GM12878 (cell line): ENCODE measurements around the gene SEC16B. TPM values are rescaled to one million over a fixed set of nuclear protein-coding genes. Genes with fewer than 3 reads are reported as not detected.

ENCODE experiments used
- ATAC-seq: fragments of 200-7000 bp; cut with Tn5 transposase; 3 replicates; pipeline ENCODE4 v1.9.1; 2020; ENCODE audit warnings: mild to moderate bottlenecking, moderate library complexity
- BruUV-seq: library from RNA; stranded (reverse); fragments of 400-500 nt; replicated peaks from 2 replicates; lab custom pipeline; 2021; lab: Mats Ljungman, UMichigan
- CTCF ChIA-PET: fragments of 300-600 bp; sonication (Branson Sonifier 250); formaldehyde crosslinking; extraction: SDS; loops from one replicate; lab custom pipeline; 2021; ENCODE audit warnings: inconsistent platforms; lab: Yijun Ruan, JAX
- POLR2A ChIA-PET: fragments of 350-600 bp; formaldehyde crosslinking; extraction: SDS; loops from one replicate; lab custom pipeline; 2021; ENCODE audit warnings: inconsistent platforms; lab: Charles Lee
- RAD21 ChIA-PET: fragments of 300-600 bp; sonication (Branson Sonifier 250); formaldehyde crosslinking; loops from one replicate; lab custom pipeline; 2023; ENCODE audit warnings: antibody characterized with exemption; ENCODE audit not compliant: unreplicated experiment; lab: Charles Lee
- SMC1A ChIA-PET: fragments of 300-600 bp; sonication (Branson Sonifier 250); formaldehyde crosslinking; loops from one replicate; lab custom pipeline; 2023; ENCODE audit not compliant: unreplicated experiment, uncharacterized antibody; lab: Charles Lee
- DNase-seq: peaks from one replicate; pipeline ENCODE4 v3.0.0-alpha.2; 2011; ENCODE audit warnings: low read depth, low spot score
- FAIRE-seq: peaks from 3 replicates; lab custom pipeline; 2011; peaks lifted over from hg19 to GRCh38; lab: Jason Lieb, UNC
- H2AFZ ChIP-seq: 2 replicates; pipeline ENCODE4 v1.6.0; 2011; ENCODE audit warnings: low read depth, low read length, control low read depth; ENCODE audit not compliant: control insufficient read depth
- H3K27ac ChIP-seq: 2 replicates; pipeline ENCODE4 v1.5.1; 2011; ENCODE audit warnings: control low read depth; ENCODE audit not compliant: control insufficient read depth, insufficient read depth
- H3K27me3 ChIP-seq, 2 experiments: replicated peaks in 1 of 2; 2 replicates each; pipeline versions ENCODE4 v1.6.0 to v1.6.1; 2011; ENCODE audit warnings: low read length in 1 of 2; ENCODE audit not compliant: control insufficient read depth in 2 of 2, insufficient read depth in 2 of 2
- H3K36me3 ChIP-seq, 2 experiments: 2 replicates each; pipeline ENCODE4 v1.5.1; 2011; ENCODE audit warnings: low read length in 1 of 2; ENCODE audit not compliant: control insufficient read depth in 2 of 2, insufficient read depth in 2 of 2
- H3K4me1 ChIP-seq: 2 replicates; pipeline ENCODE4 v1.6.1; 2011; ENCODE audit warnings: mild to moderate bottlenecking, low read length, moderate library complexity, mixed read lengths; ENCODE audit not compliant: control insufficient read depth, insufficient read depth
- H3K4me2 ChIP-seq: 2 replicates; pipeline ENCODE4 v1.6.0; 2011; ENCODE audit warnings: control low read depth; ENCODE audit not compliant: control insufficient read depth, insufficient read depth
- H3K4me3 ChIP-seq: fragments of 200-600 bp; sonication (generic); 2 replicates; pipeline ENCODE4 v1.5.1; 2016
- H3K79me2 ChIP-seq: 2 replicates; pipeline ENCODE4 v1.6.0; 2011; ENCODE audit warnings: low read length; ENCODE audit not compliant: control insufficient read depth, insufficient read depth
- H3K9ac ChIP-seq: 2 replicates; pipeline ENCODE4 v1.8.0; 2011; ENCODE audit warnings: low read length, control low read depth, mixed read lengths; ENCODE audit not compliant: control insufficient read depth, insufficient read depth
- H3K9me3 ChIP-seq: replicated peaks from 3 replicates; pipeline ENCODE4 v1.5.1; 2011; ENCODE audit warnings: mild to moderate bottlenecking, low read length; ENCODE audit not compliant: control insufficient read depth, insufficient read depth
- H4K20me1 ChIP-seq: 2 replicates; pipeline ENCODE4 v1.6.0; 2011; ENCODE audit not compliant: control insufficient read depth, insufficient read depth
- BACH1 ChIP-seq: fragments of 450-650 bp; IDR thresholded peaks from 2 replicates; pipeline ENCODE4 v1.6.1; 2017; ENCODE audit warnings: mild to moderate bottlenecking, borderline replicate concordance
- BHLHE40 ChIP-seq, 2 experiments: fragments of 450-650 bp in 1 of 2; IDR thresholded peaks; 2 replicates each; pipeline ENCODE4 v1.6.1; 2011 to 2017; ENCODE audit warnings: low read depth in 2 of 2, borderline replicate concordance in 1 of 2, improper control_type of control experiment in 1 of 2, low read length in 1 of 2, mild to moderate bottlenecking in 1 of 2
- CREB1 ChIP-seq: IDR thresholded peaks from 2 replicates; pipeline ENCODE4 v1.6.1; 2012; ENCODE audit warnings: low read depth, mild to moderate bottlenecking, inconsistent platforms
- DPF2 ChIP-seq: fragments of 450-650 bp; IDR thresholded peaks from 2 replicates; pipeline ENCODE4 v1.6.1; 2017; ENCODE audit warnings: mild to moderate bottlenecking
- EED ChIP-seq: sonication (generic); IDR thresholded peaks from 2 replicates; pipeline ENCODE4 v1.6.1; 2016; ENCODE audit warnings: antibody characterized with exemption, low read depth
- HCFC1 ChIP-seq: fragments of 150-350 bp; IDR thresholded peaks from 2 replicates; pipeline ENCODE4 v1.6.1; 2014; ENCODE audit warnings: low read length
- HSF1 ChIP-seq: fragments of 150-350 bp; IDR thresholded peaks from 2 replicates; pipeline ENCODE4 v1.6.1; 2014; ENCODE audit warnings: mild to moderate bottlenecking, low read depth, low read length
- MYC ChIP-seq: IDR thresholded peaks from 2 replicates; pipeline ENCODE4 v1.6.1; 2011; ENCODE audit warnings: mild to moderate bottlenecking, low read length, moderate library complexity, inconsistent platforms; ENCODE audit not compliant: insufficient read depth, insufficient replicate concordance, insufficient read length, severe bottlenecking
- NFIC ChIP-seq: IDR thresholded peaks from 2 replicates; pipeline ENCODE4 v1.6.1; 2012; ENCODE audit warnings: low read depth, mild to moderate bottlenecking, inconsistent platforms, low read length, moderate library complexity
- NFXL1 ChIP-seq: fragments of 450-650 bp; IDR thresholded peaks from 2 replicates; pipeline ENCODE4 v1.6.1; 2017; ENCODE audit warnings: antibody characterized with exemption, mild to moderate bottlenecking, borderline replicate concordance
- NR2C1 ChIP-seq: fragments of 450-650 bp; IDR thresholded peaks from 2 replicates; pipeline ENCODE4 v1.6.1; 2017; ENCODE audit warnings: antibody characterized with exemption, mild to moderate bottlenecking, moderate library complexity
- REST ChIP-seq: IDR thresholded peaks from 2 replicates; pipeline ENCODE4 v1.6.1; 2012; ENCODE audit warnings: mild to moderate bottlenecking, low read depth, low read length
- RUNX3 ChIP-seq: IDR thresholded peaks from 2 replicates; pipeline ENCODE4 v1.6.1; 2012; ENCODE audit warnings: low read length, inconsistent platforms
- SMAD1 ChIP-seq: fragments of 450-650 bp; IDR thresholded peaks from 2 replicates; pipeline ENCODE4 v1.6.1; 2018; ENCODE audit warnings: mild to moderate bottlenecking, low read depth; ENCODE audit not compliant: partially characterized antibody
- SMC3 ChIP-seq: IDR thresholded peaks from 2 replicates; pipeline ENCODE4 v1.6.1; 2011; ENCODE audit warnings: low read length, improper control_type of control experiment, borderline replicate concordance
- ZZZ3 ChIP-seq: IDR thresholded peaks from 2 replicates; pipeline ENCODE4 v1.6.1; 2011; ENCODE audit warnings: low read depth; ENCODE audit not compliant: control insufficient read depth, insufficient read length
- WGBS: methylation state at CpG from one replicate; pipeline ENCODE4 v1.1.6; 2016; ENCODE audit warnings: low lambda C conversion rate; ENCODE audit not compliant: insufficient replicate concordance, insufficient coverage; ENCODE audit errors: missing lambda C conversion rate; 5-methylcytosine and 5-hydroxymethylcytosine counted together
- in situ Hi-C: fragments of 300-500 bp; cut with MboI; formaldehyde crosslinking; loops from 9 replicates; pipeline ENCODE4 v1.14.3; 2018; ENCODE audit warnings: mixed read lengths
- intact Hi-C: fragments of 100-400 bp; cut with micrococcal nuclease; formaldehyde crosslinking; loops from one replicate; pipeline ENCODE4 v1.14.2; 2022; ENCODE audit not compliant: unreplicated experiment
- polyA plus RNA-seq, 11 experiments: library from polyadenylated mRNA; depleted of rRNA in 4 of 11; unstranded in 6 of 11; stranded (reverse) in 5 of 11; fragments of >200 nt; fragmentation: Nextera tagmentation in 4 of 11; fragmentation: Illumina TruSeq in 1 of 11; extraction: Ambion mirVana in 4 of 11; extraction: Trizol in 1 of 11; gene quantifications; 1 replicate in 1 of 11; 2 replicates in 10 of 11; pipeline versions ENCODE4 v1.2.1 to v1.2.3, GENCODE V29; 2011 to 2016; ENCODE audit warnings: inconsistent platforms in 2 of 11, missing spikeins in 2 of 11, low read depth in 1 of 11
- total RNA-seq, 4 experiments: library from RNA; depleted of rRNA in 3 of 4; stranded (reverse); fragments of >200 nt in 3 of 4; fragmentation: Illumina TruSeq in 1 of 4; extraction: Trizol in 1 of 4; gene quantifications; 2 replicates each; pipeline versions ENCODE4 v1.2.1 to v1.2.3, GENCODE V29; 2013 to 2021
- TF ChIP-seq, protein P1 (sequence below), 3 experiments: IDR thresholded peaks in 2 of 3; conservative IDR thresholded peaks in 1 of 3; 2 replicates each; pipeline ENCODE4 v1.5.1; 2011; ENCODE audit warnings: low read depth in 3 of 3, low read length in 3 of 3, mild to moderate bottlenecking in 3 of 3, control low read depth in 2 of 3, moderate library complexity in 2 of 3, inconsistent platforms in 1 of 3, mixed read lengths in 1 of 3; ENCODE audit not compliant: control insufficient read depth in 2 of 3, insufficient read depth in 1 of 3; ENCODE audit errors: extremely low read depth in 1 of 3

SEC16B gene
- total and polyA plus RNA-seq, 10 of the 15 experiments (the other 5 are each of a cell fraction or from before 2014, with no cell fraction given), result 0.10 to 0.94 (median 0.17) TPM; not detected in 2

GRCh38 chr1:177959811-177960515 lies 9.9 kb downstream of the SEC16B start:
- no peak for TF ChIP-seq REST
- no peak for TF ChIP-seq DPF2
- no peak for TF ChIP-seq NFXL1
- no peak for TF ChIP-seq BACH1
- TF ChIP-seq ZZZ3, result no peak
- TF ChIP-seq NR2C1, result no peak
- no peak for TF ChIP-seq HSF1
- no peak for TF ChIP-seq RUNX3
- TF ChIP-seq MYC, result no peak
- no peak for TF ChIP-seq HCFC1
- TF ChIP-seq SMC3, result peak; percentile 29; the same call in 1 of the 2 replicates
- no peak for TF ChIP-seq EED
- TF ChIP-seq BHLHE40 (IDR thresholded peaks at IDR 0.05; ENCODE audit: borderline replicate concordance in 1 of 2, low read depth in 2 of 2, low read length in 1 of 2), result no peak
- TF ChIP-seq CREB1, result no peak
- TF ChIP-seq, protein P1, sequence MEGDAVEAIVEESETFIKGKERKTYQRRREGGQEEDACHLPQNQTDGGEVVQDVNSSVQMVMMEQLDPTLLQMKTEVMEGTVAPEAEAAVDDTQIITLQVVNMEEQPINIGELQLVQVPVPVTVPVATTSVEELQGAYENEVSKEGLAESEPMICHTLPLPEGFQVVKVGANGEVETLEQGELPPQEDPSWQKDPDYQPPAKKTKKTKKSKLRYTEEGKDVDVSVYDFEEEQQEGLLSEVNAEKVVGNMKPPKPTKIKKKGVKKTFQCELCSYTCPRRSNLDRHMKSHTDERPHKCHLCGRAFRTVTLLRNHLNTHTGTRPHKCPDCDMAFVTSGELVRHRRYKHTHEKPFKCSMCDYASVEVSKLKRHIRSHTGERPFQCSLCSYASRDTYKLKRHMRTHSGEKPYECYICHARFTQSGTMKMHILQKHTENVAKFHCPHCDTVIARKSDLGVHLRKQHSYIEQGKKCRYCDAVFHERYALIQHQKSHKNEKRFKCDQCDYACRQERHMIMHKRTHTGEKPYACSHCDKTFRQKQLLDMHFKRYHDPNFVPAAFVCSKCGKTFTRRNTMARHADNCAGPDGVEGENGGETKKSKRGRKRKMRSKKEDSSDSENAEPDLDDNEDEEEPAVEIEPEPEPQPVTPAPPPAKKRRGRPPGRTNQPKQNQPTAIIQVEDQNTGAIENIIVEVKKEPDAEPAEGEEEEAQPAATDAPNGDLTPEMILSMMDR (IDR thresholded peaks at IDR 0.05 in 2 of 3, conservative IDR thresholded peaks at IDR 0.05 in 1 of 3; ENCODE audit: control insufficient read depth in 2 of 3, extremely low read depth in 1 of 3, insufficient read depth in 1 of 3, low read depth in 3 of 3, low read length in 3 of 3), result peak in 2 of 3 experiments; percentile 6 to 39; a peak in 1 of 6 replicates
- no peak for TF ChIP-seq SMAD1
- TF ChIP-seq NFIC, result no peak
- Histone ChIP-seq H4K20me1 (no peaks in the 10 kb centered on the region), H3K27ac (no peak overlapping the region), H3K36me3 (no peaks in the 10 kb centered on the region), H3K27me3 (no peaks in the 10 kb centered on the region), H3K4me1 (no peaks in the 10 kb centered on the region), H3K9me3 (no peaks in the 10 kb centered on the region), H3K4me2 (no peak overlapping the region), H3K4me3 (no peak overlapping the region), H3K9ac (no peak overlapping the region), H2AFZ (no peak overlapping the region), H3K79me2 (no peaks in the 10 kb centered on the region)
- CTCF ChIA-PET, result no interaction called here
- SMC1A ChIA-PET, result interaction anchor here (1.2 kb wide), 1 partner anchor 72 kb away, joined by 3 read pairs; no protein-coding TSS in a partner anchor
- WGBS, result 8% methylated on average over 5 of the region's 5 CpGs
- intact Hi-C loops, result no loop called here
- in situ Hi-C loops, result no loop called here
- no TSS peak for BruUV-seq
- ATAC-seq, result peak; percentile 57
- POLR2A ChIA-PET, result no interaction called here
- FAIRE-seq, result peak; percentile 7
- RAD21 ChIA-PET, result no interaction called here
- DNase-seq, result no peak
